ENCODE data around the gene LRRFIP1.

- TF ChIP-seq CTCF (IDR thresholded peaks at IDR 0.05): no peak
- TF ChIP-seq POLR2A (IDR thresholded peaks at IDR 0.05): no peak
Measured at GRCh38 chr2:237599465-237600110, 27.8 kb upstream of the LRRFIP1 start.

Measured in uterus (tissue), 2 donors.